Measurements from ENCODE around the gene CCHCR1.

GRCh38 chr6:31202259-31203166 is 44.9 kb upstream of the CCHCR1 start:
- TF ChIP-seq POLR2A (IDR thresholded peaks at IDR 0.05) (no peak), CTCF (IDR thresholded peaks at IDR 0.05) (no peak)

Measured in esophagus squamous epithelium (tissue), 4 donors.